MM.1S (cell line): Measurements from ENCODE around the gene CCDC185.

Experiments
- DNase-seq: peaks from one replicate; pipeline ENCODE4 v3.0.0-alpha.2; 2015
- H2AFZ ChIP-seq: fragments of 300-600 bp; sonication (generic); 2 replicates; pipeline ENCODE4 v1.6.0; 2016; ENCODE audit warnings: antibody characterized with exemption, low read length
- H3F3A ChIP-seq: fragments of 300-600 bp; sonication (generic); 2 replicates; pipeline ENCODE4 v1.6.1; 2016; ENCODE audit warnings: mild to moderate bottlenecking, antibody characterized with exemption, low read length, moderate library complexity, mixed read lengths; ENCODE audit not compliant: insufficient read depth
- H3K27ac ChIP-seq: fragments of 300-600 bp; sonication (generic); 2 replicates; pipeline ENCODE4 v1.5.1; 2016; ENCODE audit warnings: mild to moderate bottlenecking, low read length
- H3K27me3 ChIP-seq: fragments of 300-600 bp; sonication (generic); replicated peaks from 2 replicates; pipeline ENCODE4 v1.6.0; 2016; ENCODE audit warnings: low read length; ENCODE audit not compliant: insufficient read depth
- H3K36me3 ChIP-seq: fragments of 300-600 bp; sonication (generic); replicated peaks from 2 replicates; pipeline ENCODE4 v1.6.1; 2016; ENCODE audit warnings: mild to moderate bottlenecking, low read length, mixed read lengths; ENCODE audit not compliant: insufficient read depth
- H3K4me1 ChIP-seq: fragments of 300-600 bp; sonication (generic); 2 replicates; pipeline ENCODE4 v1.6.1; 2016; ENCODE audit warnings: low read length, mixed read lengths
- H3K4me2 ChIP-seq: fragments of 300-600 bp; sonication (generic); 2 replicates; pipeline ENCODE4 v1.6.0; 2016; ENCODE audit warnings: low read depth, low read length
- H3K4me3 ChIP-seq: fragments of 300-600 bp; sonication (generic); 2 replicates; pipeline ENCODE4 v1.5.1; 2016; ENCODE audit warnings: low read length, mixed read lengths
- H3K79me2 ChIP-seq: fragments of 300-600 bp; sonication (generic); 2 replicates; pipeline ENCODE4 v1.6.1; 2016; ENCODE audit warnings: mixed run types, low read length, mixed read lengths
- H3K9ac ChIP-seq: fragments of 300-600 bp; sonication (generic); 2 replicates; pipeline ENCODE4 v1.6.1; 2016; ENCODE audit warnings: low read length, mixed read lengths
- H3K9me2 ChIP-seq: fragments of 300-600 bp; sonication (generic); replicated peaks from 2 replicates; pipeline ENCODE4 v1.6.1; 2016; ENCODE audit warnings: mild to moderate bottlenecking, low read length, mixed read lengths; ENCODE audit not compliant: insufficient read depth
- H3K9me3 ChIP-seq: fragments of 300-600 bp; sonication (generic); replicated peaks from 2 replicates; pipeline ENCODE4 v1.6.1; 2016; ENCODE audit warnings: mild to moderate bottlenecking, low read length, mixed read lengths; ENCODE audit not compliant: insufficient read depth
- H4K20me1 ChIP-seq: fragments of 300-600 bp; sonication (generic); 2 replicates; pipeline ENCODE4 v1.6.1; 2016; ENCODE audit warnings: mild to moderate bottlenecking, low read length, moderate library complexity, mixed read lengths; ENCODE audit not compliant: insufficient read depth
- EZH2 ChIP-seq: fragments of 300-600 bp; sonication (generic); optimal IDR thresholded peaks from 2 replicates; pipeline ENCODE3; 2017; ENCODE audit warnings: low read depth, mild to moderate bottlenecking, antibody characterized with exemption, low read length, mixed read lengths
- EZH2phosphoT487 ChIP-seq: fragments of 300-600 bp; sonication (generic); IDR thresholded peaks from 2 replicates; pipeline ENCODE4 v1.6.1; 2018; ENCODE audit warnings: antibody characterized with exemption, low read length
- TF ChIP-seq, protein P1 (sequence below): fragments of 300-600 bp; sonication (generic); IDR thresholded peaks from 2 replicates; pipeline ENCODE4 v1.5.1; 2016; ENCODE audit warnings: antibody characterized with exemption, low read length, mixed read lengths

The CCDC185 gene

DNA sequence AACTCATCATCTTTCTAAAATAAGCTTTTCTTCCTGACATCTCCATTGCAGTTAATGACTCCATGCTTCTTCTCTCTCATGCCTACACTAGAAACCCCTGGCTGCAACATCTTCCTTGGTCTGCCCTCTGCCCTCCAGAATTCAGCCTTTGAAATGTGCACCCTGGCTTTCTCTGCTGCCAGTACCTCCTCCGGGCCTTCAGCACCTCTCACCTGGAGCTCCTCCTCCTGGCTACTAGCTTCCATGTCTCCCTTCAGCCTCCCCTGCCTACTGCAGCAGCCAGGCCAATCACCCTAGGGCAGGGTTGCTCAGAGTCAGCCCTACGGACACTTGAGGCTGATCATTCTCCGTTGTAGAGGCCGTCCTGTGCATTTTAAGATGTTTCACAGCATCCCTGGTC, 47.5 kb upstream of the CCDC185 start:
- H3K4me1 ChIP-seq = no peaks in the 10 kb centered on the region
- no peaks in the 10 kb centered on the region for H4K20me1 ChIP-seq
- H3K9me3 ChIP-seq = no peaks in the 10 kb centered on the region
- no peak overlapping the region for H3K4me3 ChIP-seq
- no peaks in the 10 kb centered on the region for H3K79me2 ChIP-seq
- H3K4me2 ChIP-seq = no peak overlapping the region
- TF ChIP-seq EZH2phosphoT487 = no peak
- TF ChIP-seq, protein P1, sequence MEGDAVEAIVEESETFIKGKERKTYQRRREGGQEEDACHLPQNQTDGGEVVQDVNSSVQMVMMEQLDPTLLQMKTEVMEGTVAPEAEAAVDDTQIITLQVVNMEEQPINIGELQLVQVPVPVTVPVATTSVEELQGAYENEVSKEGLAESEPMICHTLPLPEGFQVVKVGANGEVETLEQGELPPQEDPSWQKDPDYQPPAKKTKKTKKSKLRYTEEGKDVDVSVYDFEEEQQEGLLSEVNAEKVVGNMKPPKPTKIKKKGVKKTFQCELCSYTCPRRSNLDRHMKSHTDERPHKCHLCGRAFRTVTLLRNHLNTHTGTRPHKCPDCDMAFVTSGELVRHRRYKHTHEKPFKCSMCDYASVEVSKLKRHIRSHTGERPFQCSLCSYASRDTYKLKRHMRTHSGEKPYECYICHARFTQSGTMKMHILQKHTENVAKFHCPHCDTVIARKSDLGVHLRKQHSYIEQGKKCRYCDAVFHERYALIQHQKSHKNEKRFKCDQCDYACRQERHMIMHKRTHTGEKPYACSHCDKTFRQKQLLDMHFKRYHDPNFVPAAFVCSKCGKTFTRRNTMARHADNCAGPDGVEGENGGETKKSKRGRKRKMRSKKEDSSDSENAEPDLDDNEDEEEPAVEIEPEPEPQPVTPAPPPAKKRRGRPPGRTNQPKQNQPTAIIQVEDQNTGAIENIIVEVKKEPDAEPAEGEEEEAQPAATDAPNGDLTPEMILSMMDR = no peak
- no peak for DNase-seq
- H3K9me2 ChIP-seq = no peaks in the 10 kb centered on the region
- no peaks in the 10 kb centered on the region for H3K27me3 ChIP-seq
- H3F3A ChIP-seq = no peaks in the 10 kb centered on the region
- H2AFZ ChIP-seq = no peak overlapping the region
- H3K36me3 ChIP-seq = no peaks in the 10 kb centered on the region
- no peak overlapping the region for H3K9ac ChIP-seq
- no peak overlapping the region for H3K27ac ChIP-seq

DNA sequence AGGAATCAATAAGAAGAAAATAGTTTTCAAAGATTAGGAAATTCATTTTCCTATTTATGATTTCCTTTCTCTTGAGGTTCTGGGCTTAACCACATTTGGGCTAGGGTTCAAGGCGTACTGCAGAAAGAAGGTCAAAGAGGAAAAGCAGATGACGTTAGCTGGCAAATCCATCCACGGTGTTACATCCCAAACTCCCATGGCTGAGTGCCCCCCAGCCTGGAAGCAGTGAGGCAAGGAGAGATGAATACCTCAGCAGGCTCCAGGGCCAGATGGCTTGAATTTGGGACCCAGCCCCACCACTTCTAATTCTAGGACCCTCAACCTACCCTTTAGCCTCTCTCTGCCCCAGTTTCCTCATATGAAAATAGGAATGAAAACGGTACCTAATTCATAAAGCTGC, 46.9 kb upstream of the CCDC185 start:
- Histone ChIP-seq H3K27me3 (no peaks in the 10 kb centered on the region), H3K4me1 (no peaks in the 10 kb centered on the region), H4K20me1 (no peaks in the 10 kb centered on the region), H3F3A (no peaks in the 10 kb centered on the region), H3K4me3 (no peak overlapping the region), H3K79me2 (no peaks in the 10 kb centered on the region), H2AFZ (no peak overlapping the region), H3K9me2 (no peaks in the 10 kb centered on the region), H3K9ac (no peak overlapping the region), H3K27ac (no peak overlapping the region), H3K36me3 (no peaks in the 10 kb centered on the region), H3K9me3 (no peaks in the 10 kb centered on the region), H3K4me2 (no peak overlapping the region)
- no peak for DNase-seq
- TF ChIP-seq EZH2 (no peak), EZH2phosphoT487 (no peak)
- TF ChIP-seq, protein P1 = no peak

DNA sequence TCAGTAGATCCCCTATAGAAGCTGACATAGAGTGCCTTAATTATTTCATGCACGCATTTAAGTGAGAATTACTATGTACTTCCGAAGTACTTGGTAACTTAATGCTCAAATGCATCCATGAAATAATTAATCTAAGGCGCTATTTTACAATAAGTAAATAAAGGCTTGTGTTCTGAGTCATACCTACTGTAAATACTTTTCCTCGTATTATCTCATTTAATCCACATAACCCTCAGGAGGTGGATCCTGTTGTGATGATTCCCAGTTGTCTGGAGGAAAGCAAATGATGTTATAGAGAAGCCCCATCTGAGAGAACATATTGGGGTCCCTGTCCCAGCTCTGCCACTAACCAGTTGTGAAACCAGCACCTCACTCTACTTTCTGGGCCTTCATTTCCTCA, 45.6 kb upstream of the CCDC185 start:
- no peaks in the 10 kb centered on the region for H4K20me1 ChIP-seq
- H3K36me3 ChIP-seq = no peaks in the 10 kb centered on the region
- no peaks in the 10 kb centered on the region for H3K79me2 ChIP-seq
- H3K9me3 ChIP-seq = no peaks in the 10 kb centered on the region
- no peak for DNase-seq
- H2AFZ ChIP-seq = no peak overlapping the region
- H3K4me3 ChIP-seq = no peak overlapping the region
- no peak for TF ChIP-seq EZH2phosphoT487
- TF ChIP-seq, protein P1 = no peak
- no peak for TF ChIP-seq EZH2
- H3K9me2 ChIP-seq = no peaks in the 10 kb centered on the region
- H3K27ac ChIP-seq = no peak overlapping the region
- no peaks in the 10 kb centered on the region for H3F3A ChIP-seq
- H3K9ac ChIP-seq = no peak overlapping the region
- no peak overlapping the region for H3K4me2 ChIP-seq
- H3K27me3 ChIP-seq = no peaks in the 10 kb centered on the region
- H3K4me1 ChIP-seq = no peaks in the 10 kb centered on the region

DNA sequence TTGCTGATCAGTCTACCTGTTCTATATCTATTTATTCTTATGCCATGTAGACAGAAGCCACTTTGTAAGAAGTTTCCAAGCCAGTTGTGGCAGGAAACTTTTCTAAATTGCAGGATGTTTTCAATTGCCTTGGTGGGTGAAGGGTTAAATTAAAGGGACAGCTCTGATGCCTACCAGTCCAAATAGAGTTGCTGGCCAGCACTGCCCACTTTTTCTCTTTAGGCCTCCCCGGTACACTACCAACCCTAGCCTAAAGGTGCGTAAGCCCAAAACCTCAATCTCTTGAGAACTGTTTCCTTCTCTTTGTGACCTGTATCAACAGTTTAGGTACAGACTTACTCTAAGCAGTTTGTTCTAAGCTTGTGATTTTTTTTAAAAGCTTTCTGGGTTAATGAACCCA, 44.8 kb upstream of the CCDC185 start:
- no peaks in the 10 kb centered on the region for H3K27me3 ChIP-seq
- H3K9me3 ChIP-seq = no peaks in the 10 kb centered on the region
- no peak overlapping the region for H3K27ac ChIP-seq
- no peak overlapping the region for H3K9ac ChIP-seq
- H3K79me2 ChIP-seq = no peaks in the 10 kb centered on the region
- no peak overlapping the region for H3K4me3 ChIP-seq
- H3F3A ChIP-seq = no peaks in the 10 kb centered on the region
- no peaks in the 10 kb centered on the region for H3K4me1 ChIP-seq
- no peaks in the 10 kb centered on the region for H3K9me2 ChIP-seq
- no peaks in the 10 kb centered on the region for H3K36me3 ChIP-seq
- no peak overlapping the region for H3K4me2 ChIP-seq
- no peaks in the 10 kb centered on the region for H4K20me1 ChIP-seq
- no peak overlapping the region for H2AFZ ChIP-seq
- DNase-seq = no peak
- TF ChIP-seq, protein P1 = no peak
- TF ChIP-seq EZH2phosphoT487 (no peak), EZH2 (no peak)
